HG02798 (cell line): ENCODE data around the gene TNNT1.
"Not testable (repeated sequence)": the region's sequence is repeated elsewhere in the genome, so short reads cannot be mapped to it uniquely, and the experiment has no call there.

Source experiments
- ATAC-seq: cut with Tn5 transposase; IDR thresholded peaks from one replicate; pipeline ENCODE4 v1.9.1; 2021; ENCODE audit warnings: mild to moderate bottlenecking; ENCODE audit not compliant: unreplicated experiment, poor library complexity

Gene TNNT1

GRCh38 chr19:55171440-55171839 lies 22.4 kb upstream of the TNNT1 start:
- ATAC-seq, result no peak

- no peak for ATAC-seq
Observed at GRCh38 chr19:55169136-55169535, 20.1 kb upstream of the TNNT1 start.

- peak; percentile 61 for ATAC-seq
Observed at GRCh38 chr19:55166530-55167268, 17.7 kb upstream of the TNNT1 start, which contains the start of gene DNAAF3. TSS of gene DNAAF3 (minus strand) at chr19:55166613. CDS start at chr19:55166413, 200 bp downstream.

- peak; percentile 9 for ATAC-seq
Observed at GRCh38 chr19:55165952-55166529, 17.0 kb upstream of the TNNT1 start.

- ATAC-seq, result no peak
Observed at GRCh38 chr19:55161571-55162322, 12.7 kb upstream of the TNNT1 start.

- no peak for ATAC-seq
Observed at GRCh38 chr19:55160986-55161365, 12.0 kb upstream of the TNNT1 start.

- ATAC-seq, result peak; percentile 71
Observed at GRCh38 chr19:55160128-55160985, 11.4 kb upstream of the TNNT1 start.

GRCh38 chr19:55158848-55159749 lies 10.1 kb upstream of the TNNT1 start:
- ATAC-seq, result no peak

GRCh38 chr19:55158423-55158822 lies 9.4 kb upstream of the TNNT1 start:
- ATAC-seq, result no peak

- no peak for ATAC-seq
Observed at GRCh38 chr19:55157064-55157908, 8.3 kb upstream of the TNNT1 start, which contains the start of gene TNNI3. TSS of gene TNNI3 (minus strand) at chr19:55157732. CDS start at chr19:55157589, 143 bp downstream.

- no peak for ATAC-seq
Observed at GRCh38 chr19:55156202-55157063, 7.4 kb upstream of the TNNT1 start.

- ATAC-seq, result not testable (repeated sequence)
Observed at GRCh38 chr19:55155784-55156183, 6.8 kb upstream of the TNNT1 start.

GRCh38 chr19:55153652-55154264 lies 4.8 kb upstream of the TNNT1 start:
- ATAC-seq, result no peak

- no peak for ATAC-seq
Observed at GRCh38 chr19:55152017-55152416, 3.0 kb upstream of the TNNT1 start.

- ATAC-seq, result no peak
Observed at GRCh38 chr19:55147545-55148251, 1.3 kb downstream of the TNNT1 start.

- ATAC-seq, result no peak
Observed at GRCh38 chr19:55146705-55147273, 2.2 kb downstream of the TNNT1 start.
